ENCODE results near the gene SLC27A4. TPM values are rescaled to one million over a fixed set of nuclear protein-coding genes. Genes with fewer than 3 reads are reported as not detected.

SLC27A4 gene
- total and polyA plus RNA-seq, 10 of the 15 experiments (the other 5 are each of a cell fraction or from before 2014, with no cell fraction given) = 0.13 to 14.0 (median 7.6) TPM

DNA sequence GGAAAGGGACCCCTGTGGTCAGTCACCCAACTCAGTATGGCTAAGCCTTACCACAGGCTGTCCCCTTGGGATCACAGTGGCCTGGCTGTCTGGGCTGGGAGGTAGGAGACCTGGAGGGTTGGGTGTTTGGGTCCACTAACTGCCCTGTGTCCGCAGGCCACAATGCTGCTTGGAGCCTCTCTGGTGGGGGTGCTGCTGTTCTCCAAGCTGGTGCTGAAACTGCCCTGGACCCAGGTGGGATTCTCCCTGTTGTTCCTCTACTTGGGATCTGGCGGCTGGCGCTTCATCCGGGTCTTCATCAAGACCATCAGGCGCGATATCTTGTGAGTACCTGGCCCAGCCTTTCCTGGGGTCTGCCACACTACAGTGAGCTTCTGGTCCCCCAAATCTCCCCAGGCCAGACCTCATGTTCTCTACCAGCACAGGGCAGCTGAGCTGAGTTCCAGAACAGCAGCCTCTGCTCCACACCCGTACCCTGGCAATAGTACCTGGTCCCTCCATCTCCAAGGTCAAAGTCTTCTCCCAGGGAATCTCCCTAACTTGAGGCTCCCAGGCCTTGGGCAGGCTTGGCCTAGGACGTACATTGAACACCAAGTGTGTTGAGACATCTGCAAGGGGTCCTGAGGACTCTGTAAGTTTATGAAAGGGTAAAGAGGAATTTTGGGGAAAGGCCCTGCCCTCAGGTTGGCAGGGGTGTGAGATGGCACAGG, 2.8 kb downstream of the SLC27A4 start:
- no peaks in the 10 kb centered on the region for H3K4me1 ChIP-seq (ENCODE audit: control insufficient read depth, insufficient read depth, low read length)
- POLR2A ChIA-PET = no interaction called here
- SMC1A ChIA-PET (ENCODE audit: uncharacterized antibody, unreplicated experiment) = no interaction called here
- WGBS (ENCODE audit: insufficient coverage, insufficient replicate concordance, low lambda C conversion rate, missing lambda C conversion rate) = 96% methylated on average over 8 of the region's 8 CpGs
- no peaks in the 10 kb centered on the region for H3K79me2 ChIP-seq (ENCODE audit: control insufficient read depth, insufficient read depth, low read length)
- no peak overlapping the region for H3K4me2 ChIP-seq (ENCODE audit: control insufficient read depth, insufficient read depth)
- H3K9ac ChIP-seq (ENCODE audit: control insufficient read depth, insufficient read depth, low read length) = no peak overlapping the region
- RAD21 ChIA-PET (ENCODE audit: unreplicated experiment) = no interaction called here
- no peak for DNase-seq (ENCODE audit: low read depth, low spot score)
- H3K27ac ChIP-seq (ENCODE audit: control insufficient read depth, insufficient read depth) = no peak overlapping the region
- no peak overlapping the region for H2AFZ ChIP-seq (ENCODE audit: control insufficient read depth, low read depth, low read length)
- no peaks in the 10 kb centered on the region for H3K9me3 ChIP-seq (replicated peaks; ENCODE audit: control insufficient read depth, insufficient read depth, low read length)
- no peak for FAIRE-seq
- TF ChIP-seq CBX3 (IDR thresholded peaks at IDR 0.05; ENCODE audit: borderline replicate concordance, low read depth) (no peak), YBX1 (IDR thresholded peaks at IDR 0.05) (no peak), SPI1 (IDR thresholded peaks at IDR 0.05; ENCODE audit: borderline replicate concordance, insufficient read depth, low read depth, low read length) (no peak), LARP7 (IDR thresholded peaks at IDR 0.05) (no peak), RCOR1 (conservative IDR thresholded peaks at IDR 0.05; ENCODE audit: low read depth, low read length) (no peak), NFXL1 (IDR thresholded peaks at IDR 0.05; ENCODE audit: borderline replicate concordance) (no peak), SRF (IDR thresholded peaks at IDR 0.05; ENCODE audit: low read depth in 2 of 2, low read length in 2 of 2) (no peak), CHD4 (IDR thresholded peaks at IDR 0.05) (no peak), GATAD2B (conservative IDR thresholded peaks at IDR 0.05; ENCODE audit: low read depth) (no peak), PML (IDR thresholded peaks at IDR 0.05; ENCODE audit: low read length) (no peak), BRCA1 (IDR thresholded peaks at IDR 0.05; ENCODE audit: low read depth, low read length) (no peak), CREB1 (IDR thresholded peaks at IDR 0.05; ENCODE audit: low read depth) (no peak), SIN3A (IDR thresholded peaks at IDR 0.05; ENCODE audit: low read depth, low read length) (no peak), SREBF2 (IDR thresholded peaks at IDR 0.05; ENCODE audit: low read length) (no peak)
- TF ChIP-seq, protein P1, sequence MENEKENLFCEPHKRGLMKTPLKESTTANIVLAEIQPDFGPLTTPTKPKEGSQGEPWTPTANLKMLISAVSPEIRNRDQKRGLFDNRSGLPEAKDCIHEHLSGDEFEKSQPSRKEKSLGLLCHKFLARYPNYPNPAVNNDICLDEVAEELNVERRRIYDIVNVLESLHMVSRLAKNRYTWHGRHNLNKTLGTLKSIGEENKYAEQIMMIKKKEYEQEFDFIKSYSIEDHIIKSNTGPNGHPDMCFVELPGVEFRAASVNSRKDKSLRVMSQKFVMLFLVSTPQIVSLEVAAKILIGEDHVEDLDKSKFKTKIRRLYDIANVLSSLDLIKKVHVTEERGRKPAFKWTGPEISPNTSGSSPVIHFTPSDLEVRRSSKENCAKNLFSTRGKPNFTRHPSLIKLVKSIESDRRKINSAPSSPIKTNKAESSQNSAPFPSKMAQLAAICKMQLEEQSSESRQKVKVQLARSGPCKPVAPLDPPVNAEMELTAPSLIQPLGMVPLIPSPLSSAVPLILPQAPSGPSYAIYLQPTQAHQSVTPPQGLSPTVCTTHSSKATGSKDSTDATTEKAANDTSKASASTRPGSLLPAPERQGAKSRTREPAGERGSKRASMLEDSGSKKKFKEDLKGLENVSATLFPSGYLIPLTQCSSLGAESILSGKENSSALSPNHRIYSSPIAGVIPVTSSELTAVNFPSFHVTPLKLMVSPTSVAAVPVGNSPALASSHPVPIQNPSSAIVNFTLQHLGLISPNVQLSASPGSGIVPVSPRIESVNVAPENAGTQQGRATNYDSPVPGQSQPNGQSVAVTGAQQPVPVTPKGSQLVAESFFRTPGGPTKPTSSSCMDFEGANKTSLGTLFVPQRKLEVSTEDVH (IDR thresholded peaks at IDR 0.05; ENCODE audit: low read depth, partially characterized antibody) = no peak
- TF ChIP-seq, protein P2, sequence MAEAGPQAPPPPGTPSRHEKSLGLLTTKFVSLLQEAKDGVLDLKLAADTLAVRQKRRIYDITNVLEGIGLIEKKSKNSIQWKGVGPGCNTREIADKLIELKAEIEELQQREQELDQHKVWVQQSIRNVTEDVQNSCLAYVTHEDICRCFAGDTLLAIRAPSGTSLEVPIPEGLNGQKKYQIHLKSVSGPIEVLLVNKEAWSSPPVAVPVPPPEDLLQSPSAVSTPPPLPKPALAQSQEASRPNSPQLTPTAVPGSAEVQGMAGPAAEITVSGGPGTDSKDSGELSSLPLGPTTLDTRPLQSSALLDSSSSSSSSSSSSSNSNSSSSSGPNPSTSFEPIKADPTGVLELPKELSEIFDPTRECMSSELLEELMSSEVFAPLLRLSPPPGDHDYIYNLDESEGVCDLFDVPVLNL (IDR thresholded peaks at IDR 0.05; ENCODE audit: low read depth, low read length) = no peak
- TF ChIP-seq, protein P3, sequence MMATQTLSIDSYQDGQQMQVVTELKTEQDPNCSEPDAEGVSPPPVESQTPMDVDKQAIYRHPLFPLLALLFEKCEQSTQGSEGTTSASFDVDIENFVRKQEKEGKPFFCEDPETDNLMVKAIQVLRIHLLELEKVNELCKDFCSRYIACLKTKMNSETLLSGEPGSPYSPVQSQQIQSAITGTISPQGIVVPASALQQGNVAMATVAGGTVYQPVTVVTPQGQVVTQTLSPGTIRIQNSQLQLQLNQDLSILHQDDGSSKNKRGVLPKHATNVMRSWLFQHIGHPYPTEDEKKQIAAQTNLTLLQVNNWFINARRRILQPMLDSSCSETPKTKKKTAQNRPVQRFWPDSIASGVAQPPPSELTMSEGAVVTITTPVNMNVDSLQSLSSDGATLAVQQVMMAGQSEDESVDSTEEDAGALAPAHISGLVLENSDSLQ (IDR thresholded peaks at IDR 0.05) = no peak
- no peak for ATAC-seq
- peaks cover 0 to 3% of the 10 kb centered on the region in 2 experiments; a peak in 1 of 4 replicates for H3K36me3 ChIP-seq (ENCODE audit: control insufficient read depth in 2 of 2, insufficient read depth in 2 of 2, low read length in 1 of 2)
- no TSS peak for BruUV-seq (replicated peaks)
- CTCF ChIA-PET = interaction anchor here (1.7 to 2.4 kb wide), 2 partner anchors 19 to 88 kb away, joined by 3 to 14 read pairs; no protein-coding TSS in a partner anchor
- H4K20me1 ChIP-seq (ENCODE audit: control insufficient read depth, insufficient read depth) = no peaks in the 10 kb centered on the region
- H3K4me3 ChIP-seq = no peak overlapping the region
- in situ Hi-C loops (cut with MboI) (no loop called here), intact Hi-C loops (cut with micrococcal nuclease; ENCODE audit: unreplicated experiment) (loop anchor here (5.0 kb wide), 1 partner anchor 216 kb away; the partner anchor contains the start of gene PTGES2)
- H3K27me3 ChIP-seq (replicated peaks in 1 of 2; ENCODE audit: control insufficient read depth in 2 of 2, insufficient read depth in 2 of 2, low read length in 1 of 2) = no peaks in the 10 kb centered on the region

Data from GM12878 (cell line).